ENCODE results near the gene TSC1.
"Not testable (repeated sequence)": the region's sequence is repeated elsewhere in the genome, so short reads cannot be mapped to it uniquely, and the experiment has no call there.

GRCh38 chr9:132967908-132968307 lies 23.5 kb upstream of the TSC1 start:
- TF ChIP-seq EZH2 (optimal IDR thresholded peaks at IDR 0.05; ENCODE audit: low read depth, low read length); CTCF (IDR thresholded peaks at IDR 0.05; ENCODE audit: low read length); EZH2phosphoT487 (IDR thresholded peaks at IDR 0.05; ENCODE audit: low read length): not testable (repeated sequence)
